H7 (cell line): ENCODE measurements around the gene XPNPEP1. TPM values are rescaled to one million over a fixed set of nuclear protein-coding genes. Genes with fewer than 3 reads are reported as not detected.

ENCODE experiments used
- DNase-seq: peaks from one replicate; pipeline ENCODE4 v3.0.0; 2012
- H3K27me3 ChIP-seq: 2 replicates; pipeline ENCODE4 v1.6.0; 2011; ENCODE audit warnings: mild to moderate bottlenecking, low read length; ENCODE audit not compliant: control insufficient read depth, insufficient read depth
- H3K36me3 ChIP-seq: replicated peaks from 2 replicates; pipeline ENCODE4 v1.5.1; 2011; ENCODE audit warnings: low read length; ENCODE audit not compliant: control insufficient read depth, insufficient read depth
- H3K4me3 ChIP-seq: 2 replicates; pipeline ENCODE4 v1.5.1; 2011; ENCODE audit warnings: low read depth, mild to moderate bottlenecking, control low read depth, low read length, moderate library complexity; ENCODE audit not compliant: insufficient read depth
- total RNA-seq: library from RNA; depleted of rRNA; stranded (reverse); fragments of >200 nt; shearing (Covaris generic); gene quantifications from 2 replicates; pipeline ENCODE4 v1.2.3, GENCODE V29; 2014

The XPNPEP1 gene
- total RNA-seq, 1 experiment from 2014 or later, result 68.9 TPM

GRCh38 chr10:109959259-109960145, 36.2 kb upstream of the XPNPEP1 start:
- H3K4me3 ChIP-seq, result no peak overlapping the region
- DNase-seq, result no peak
- no peaks in the 10 kb centered on the region for H3K27me3 ChIP-seq
- H3K36me3 ChIP-seq, result no peaks in the 10 kb centered on the region

GRCh38 chr10:109958059-109958458, 34.7 kb upstream of the XPNPEP1 start:
- Histone ChIP-seq H3K36me3 (no peaks in the 10 kb centered on the region), H3K27me3 (no peaks in the 10 kb centered on the region), H3K4me3 (no peak overlapping the region)
- DNase-seq, result no peak

GRCh38 chr10:109957092-109957797, 33.9 kb upstream of the XPNPEP1 start:
- Histone ChIP-seq H3K4me3 (no peak overlapping the region), H3K27me3 (no peaks in the 10 kb centered on the region), H3K36me3 (no peaks in the 10 kb centered on the region)
- DNase-seq, result no peak

GRCh38 chr10:109956454-109957091, 33.3 kb upstream of the XPNPEP1 start:
- DNase-seq, result peak; percentile 74
- Histone ChIP-seq H3K4me3 (no peak overlapping the region), H3K36me3 (no peaks in the 10 kb centered on the region), H3K27me3 (no peaks in the 10 kb centered on the region)

GRCh38 chr10:109953766-109954165, 30.5 kb upstream of the XPNPEP1 start:
- no peak for DNase-seq
- no peaks in the 10 kb centered on the region for H3K36me3 ChIP-seq
- H3K27me3 ChIP-seq, result no peaks in the 10 kb centered on the region
- no peak overlapping the region for H3K4me3 ChIP-seq

- Histone ChIP-seq H3K27me3 (no peaks in the 10 kb centered on the region), H3K4me3 (no peak overlapping the region), H3K36me3 (no peaks in the 10 kb centered on the region)
- no peak for DNase-seq
Measured at GRCh38 chr10:109952526-109952925, 29.2 kb upstream of the XPNPEP1 start.

GRCh38 chr10:109947111-109947920, 24.0 kb upstream of the XPNPEP1 start:
- Histone ChIP-seq H3K27me3 (no peaks in the 10 kb centered on the region), H3K4me3 (no peak overlapping the region), H3K36me3 (no peaks in the 10 kb centered on the region)
- DNase-seq, result no peak

GRCh38 chr10:109946680-109947079, 23.4 kb upstream of the XPNPEP1 start:
- no peaks in the 10 kb centered on the region for H3K36me3 ChIP-seq
- H3K4me3 ChIP-seq, result no peak overlapping the region
- DNase-seq, result no peak
- no peaks in the 10 kb centered on the region for H3K27me3 ChIP-seq

GRCh38 chr10:109945473-109946177, 22.3 kb upstream of the XPNPEP1 start:
- Histone ChIP-seq H3K27me3 (no peaks in the 10 kb centered on the region), H3K4me3 (no peak overlapping the region), H3K36me3 (no peaks in the 10 kb centered on the region)
- DNase-seq, result no peak

GRCh38 chr10:109944613-109945012, 21.3 kb upstream of the XPNPEP1 start:
- Histone ChIP-seq H3K27me3 (no peaks in the 10 kb centered on the region), H3K4me3 (no peak overlapping the region), H3K36me3 (no peaks in the 10 kb centered on the region)
- no peak for DNase-seq

GRCh38 chr10:109941236-109941862, 18.0 kb upstream of the XPNPEP1 start:
- DNase-seq, result no peak
- no peaks in the 10 kb centered on the region for H3K36me3 ChIP-seq
- H3K27me3 ChIP-seq, result no peaks in the 10 kb centered on the region
- H3K4me3 ChIP-seq, result no peak overlapping the region

GRCh38 chr10:109940553-109940952, 17.2 kb upstream of the XPNPEP1 start:
- DNase-seq, result no peak

GRCh38 chr10:109940117-109940516, 16.8 kb upstream of the XPNPEP1 start:
- Histone ChIP-seq H3K27me3 (no peaks in the 10 kb centered on the region), H3K4me3 (no peak overlapping the region), H3K36me3 (no peaks in the 10 kb centered on the region)
- no peak for DNase-seq

More at GRCh38 chr10:109940553-109940952, 17.2 kb upstream of the XPNPEP1 start:
- Histone ChIP-seq H3K27me3 (no peaks in the 10 kb centered on the region), H3K4me3 (no peak overlapping the region), H3K36me3 (no peaks in the 10 kb centered on the region)
